OCI-LY1 (cell line): ENCODE data around the gene SCN7A.

Source experiments
- H2AFZ ChIP-seq: fragments of 200-600 bp; sonication (generic), shearing (Covaris generic); 2 replicates; pipeline ENCODE4 v1.6.0; 2014; ENCODE audit warnings: antibody characterized with exemption, mild to moderate bottlenecking, low read length
- H3F3A ChIP-seq: fragments of 200-600 bp; sonication (generic), shearing (Covaris generic); 2 replicates; pipeline ENCODE4 v1.6.0; 2014; ENCODE audit warnings: mild to moderate bottlenecking, antibody characterized with exemption, low read length, moderate library complexity; ENCODE audit not compliant: insufficient read depth
- H3K27ac ChIP-seq: fragments of 200-600 bp; sonication (generic); 2 replicates; pipeline ENCODE4 v1.5.1; 2014; ENCODE audit warnings: low read length, mixed run types, mild to moderate bottlenecking, low read depth; ENCODE audit not compliant: poor library complexity, severe bottlenecking
- H3K27me3 ChIP-seq: fragments of 200-600 bp; sonication (generic); 2 replicates; pipeline ENCODE4 v1.6.0; 2014; ENCODE audit warnings: antibody characterized with exemption, mild to moderate bottlenecking, low read length, moderate library complexity; ENCODE audit not compliant: insufficient read depth
- H3K36me3 ChIP-seq: fragments of 200-600 bp; sonication (generic); 2 replicates; pipeline ENCODE4 v1.6.1; 2014; ENCODE audit warnings: mild to moderate bottlenecking, antibody characterized with exemption, low read length, moderate library complexity, mixed read lengths; ENCODE audit not compliant: insufficient read depth
- H3K4me1 ChIP-seq: fragments of 200-600 bp; sonication (generic); 2 replicates; pipeline ENCODE4 v1.5.1; 2014; ENCODE audit warnings: mild to moderate bottlenecking, low read length, moderate library complexity; ENCODE audit not compliant: insufficient read depth, severe bottlenecking
- H3K4me2 ChIP-seq: fragments of 200-600 bp; sonication (generic), shearing (Covaris generic); 2 replicates; pipeline ENCODE4 v1.6.1; 2014; ENCODE audit warnings: low read length
- H3K4me3 ChIP-seq: fragments of 200-600 bp; sonication (generic); 2 replicates; pipeline ENCODE4 v1.5.1; 2014; ENCODE audit warnings: low read length, low read depth, mild to moderate bottlenecking, mixed read lengths; ENCODE audit not compliant: poor library complexity, severe bottlenecking
- H3K79me2 ChIP-seq: fragments of 200-600 bp; shearing (Covaris generic); 2 replicates; pipeline ENCODE4 v1.6.1; 2016; ENCODE audit warnings: mixed run types, low read length, mixed read lengths; ENCODE audit not compliant: insufficient read depth
- H3K9ac ChIP-seq: fragments of 200-600 bp; sonication (generic), shearing (Covaris generic); 2 replicates; pipeline ENCODE4 v1.6.1; 2014; ENCODE audit warnings: mild to moderate bottlenecking, low read length, mixed read lengths
- H3K9me2 ChIP-seq: fragments of 200-600 bp; sonication (generic), shearing (Covaris generic); 2 replicates; pipeline ENCODE4 v1.6.1; 2014; ENCODE audit warnings: low read depth, mild to moderate bottlenecking, low read length, mixed read lengths
- H3K9me3 ChIP-seq: fragments of 200-600 bp; shearing (Covaris generic); 2 replicates; pipeline ENCODE4 v1.6.1; 2014; ENCODE audit warnings: low read length, mixed read lengths
- H4K20me1 ChIP-seq: fragments of 200-600 bp; sonication (generic), shearing (Covaris generic); 2 replicates; pipeline ENCODE4 v1.6.0; 2016; ENCODE audit warnings: mild to moderate bottlenecking, low read length; ENCODE audit not compliant: insufficient read depth
- EZH2 ChIP-seq: fragments of 200-600 bp; sonication (generic), shearing (Covaris generic); IDR thresholded peaks from 2 replicates; pipeline ENCODE4 v1.8.0; 2017; ENCODE audit warnings: borderline replicate concordance, mixed run types, mild to moderate bottlenecking, antibody characterized with exemption, low read length, moderate library complexity, mixed read lengths
- TF ChIP-seq, protein P1 (sequence below): fragments of 200-600 bp; sonication (generic), shearing (Covaris generic); IDR thresholded peaks from 2 replicates; pipeline ENCODE4 v1.5.1; 2017; ENCODE audit warnings: mild to moderate bottlenecking, antibody characterized with exemption, low read length, moderate library complexity, mixed read lengths

The SCN7A gene

DNA sequence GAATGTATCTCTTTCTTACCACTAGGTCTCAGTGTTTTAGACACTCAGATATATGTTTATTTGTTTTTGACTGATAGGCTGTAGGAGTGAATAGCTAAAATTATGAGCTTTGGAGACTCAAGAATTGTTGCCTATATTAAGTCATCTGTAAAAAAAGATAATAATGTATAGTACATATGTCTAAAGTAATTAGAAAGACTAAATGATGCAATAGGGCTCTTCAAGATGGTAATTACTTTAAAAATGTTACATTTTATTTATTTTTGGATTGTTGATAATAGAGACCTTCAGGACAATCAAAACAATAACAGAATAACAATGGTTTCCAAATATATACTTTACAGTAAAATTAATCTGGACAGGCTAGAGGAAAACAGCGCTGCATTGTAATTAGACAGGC lies 19.9 kb upstream of the SCN7A start:
- Histone ChIP-seq H3K9ac (no peak overlapping the region), H3K79me2 (no peaks in the 10 kb centered on the region), H3K27ac (no peak overlapping the region), H3F3A (no peaks in the 10 kb centered on the region), H3K27me3 (no peaks in the 10 kb centered on the region), H3K4me3 (no peak overlapping the region), H3K9me3 (no peaks in the 10 kb centered on the region), H4K20me1 (no peaks in the 10 kb centered on the region), H3K9me2 (no peaks in the 10 kb centered on the region), H2AFZ (no peak overlapping the region), H3K36me3 (no peaks in the 10 kb centered on the region), H3K4me2 (no peak overlapping the region), H3K4me1 (no peaks in the 10 kb centered on the region)
- TF ChIP-seq, protein P1, sequence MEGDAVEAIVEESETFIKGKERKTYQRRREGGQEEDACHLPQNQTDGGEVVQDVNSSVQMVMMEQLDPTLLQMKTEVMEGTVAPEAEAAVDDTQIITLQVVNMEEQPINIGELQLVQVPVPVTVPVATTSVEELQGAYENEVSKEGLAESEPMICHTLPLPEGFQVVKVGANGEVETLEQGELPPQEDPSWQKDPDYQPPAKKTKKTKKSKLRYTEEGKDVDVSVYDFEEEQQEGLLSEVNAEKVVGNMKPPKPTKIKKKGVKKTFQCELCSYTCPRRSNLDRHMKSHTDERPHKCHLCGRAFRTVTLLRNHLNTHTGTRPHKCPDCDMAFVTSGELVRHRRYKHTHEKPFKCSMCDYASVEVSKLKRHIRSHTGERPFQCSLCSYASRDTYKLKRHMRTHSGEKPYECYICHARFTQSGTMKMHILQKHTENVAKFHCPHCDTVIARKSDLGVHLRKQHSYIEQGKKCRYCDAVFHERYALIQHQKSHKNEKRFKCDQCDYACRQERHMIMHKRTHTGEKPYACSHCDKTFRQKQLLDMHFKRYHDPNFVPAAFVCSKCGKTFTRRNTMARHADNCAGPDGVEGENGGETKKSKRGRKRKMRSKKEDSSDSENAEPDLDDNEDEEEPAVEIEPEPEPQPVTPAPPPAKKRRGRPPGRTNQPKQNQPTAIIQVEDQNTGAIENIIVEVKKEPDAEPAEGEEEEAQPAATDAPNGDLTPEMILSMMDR: no peak
- TF ChIP-seq EZH2: no peak

DNA sequence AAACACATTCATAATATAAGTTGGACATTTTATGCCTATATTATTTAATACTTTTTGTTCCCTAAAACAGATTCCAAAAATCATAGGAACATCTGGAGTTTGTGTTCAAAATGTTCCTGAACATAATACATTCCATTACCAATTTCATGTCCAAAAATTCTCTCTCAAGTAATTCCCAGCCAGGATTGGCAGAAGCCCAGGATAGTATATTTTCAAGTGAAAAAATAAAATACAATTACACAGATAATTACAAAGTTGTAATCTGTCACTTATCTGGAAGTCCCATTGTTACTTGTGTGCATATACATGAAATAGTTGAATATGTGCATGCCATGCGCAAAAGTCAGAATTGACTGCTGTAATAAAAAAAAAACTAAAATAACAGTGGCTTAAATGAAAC lies 5.2 kb upstream of the SCN7A start:
- no peak overlapping the region for H3K4me3 ChIP-seq
- no peaks in the 10 kb centered on the region for H3K9me3 ChIP-seq
- H3K27ac ChIP-seq: no peak overlapping the region
- H3K9me2 ChIP-seq: no peaks in the 10 kb centered on the region
- H3K36me3 ChIP-seq: no peaks in the 10 kb centered on the region
- H3K79me2 ChIP-seq: no peaks in the 10 kb centered on the region
- no peaks in the 10 kb centered on the region for H3K27me3 ChIP-seq
- H3K9ac ChIP-seq: no peak overlapping the region
- H2AFZ ChIP-seq: no peak overlapping the region
- H3K4me2 ChIP-seq: no peak overlapping the region
- H4K20me1 ChIP-seq: no peaks in the 10 kb centered on the region
- no peaks in the 10 kb centered on the region for H3F3A ChIP-seq
- no peak for TF ChIP-seq EZH2
- TF ChIP-seq, protein P1: no peak
- no peaks in the 10 kb centered on the region for H3K4me1 ChIP-seq

DNA sequence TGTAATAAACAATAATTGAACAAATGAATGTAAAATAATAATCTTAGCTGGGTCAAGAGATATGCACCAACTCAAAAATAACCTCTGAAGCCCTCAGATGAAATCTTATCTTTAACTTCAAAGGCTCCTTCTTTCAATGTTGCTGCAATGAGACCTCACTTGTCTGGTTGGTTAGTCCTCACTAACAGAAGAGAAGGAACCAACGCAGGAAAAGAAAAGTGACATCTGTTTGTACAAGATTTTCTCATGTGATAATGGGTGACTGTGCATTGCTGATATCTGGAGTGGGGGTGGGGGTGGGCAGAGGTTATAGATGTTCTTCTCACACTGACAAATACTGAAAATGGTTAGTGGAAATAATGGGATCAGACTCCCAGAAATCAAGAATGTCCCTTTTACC lies 2.6 kb downstream of the SCN7A start:
- no peaks in the 10 kb centered on the region for H3K36me3 ChIP-seq
- no peak overlapping the region for H3K4me3 ChIP-seq
- H3F3A ChIP-seq: no peaks in the 10 kb centered on the region
- H3K79me2 ChIP-seq: no peaks in the 10 kb centered on the region
- TF ChIP-seq EZH2: no peak
- TF ChIP-seq, protein P1: no peak
- H3K4me2 ChIP-seq: no peak overlapping the region
- H4K20me1 ChIP-seq: no peaks in the 10 kb centered on the region
- H3K9ac ChIP-seq: no peak overlapping the region
- no peaks in the 10 kb centered on the region for H3K4me1 ChIP-seq
- no peak overlapping the region for H2AFZ ChIP-seq
- no peaks in the 10 kb centered on the region for H3K9me2 ChIP-seq
- H3K27me3 ChIP-seq: no peaks in the 10 kb centered on the region
- no peak overlapping the region for H3K27ac ChIP-seq
- no peaks in the 10 kb centered on the region for H3K9me3 ChIP-seq
